ENCODE measurements around the gene CTNND2. TPM values are rescaled to one million over a fixed set of nuclear protein-coding genes. Genes with fewer than 3 reads are reported as not detected.

CTNND2 gene
- total and polyA plus RNA-seq, 10 of the 15 experiments (the other 5 are each of a cell fraction or from before 2014, with no cell fraction given), result 0.02 to 0.16 (median 0.04) TPM; not detected in 7

DNA sequence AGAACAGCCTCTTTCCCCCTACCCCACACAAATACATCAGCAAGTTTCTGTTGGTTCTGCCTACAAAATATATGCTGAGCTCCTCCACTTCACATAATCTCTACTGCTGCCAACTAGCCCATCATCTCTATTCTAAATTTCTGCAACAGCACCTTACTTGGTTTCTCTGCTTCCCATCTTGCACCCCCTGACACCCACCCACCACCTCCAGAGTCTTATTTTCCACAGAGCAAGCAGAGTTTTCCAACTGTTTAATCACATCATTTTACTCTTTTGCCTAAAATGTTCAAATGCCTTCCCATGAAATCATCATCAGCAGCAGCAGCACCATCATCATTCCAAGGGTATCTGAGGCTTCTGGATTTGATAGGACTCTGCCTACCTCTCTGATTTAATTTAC, 295.7 kb downstream of the CTNND2 start:
- H3K4me3 ChIP-seq, result no peak overlapping the region
- H3K36me3 ChIP-seq (ENCODE audit: control insufficient read depth in 2 of 2, insufficient read depth in 2 of 2, low read length in 1 of 2), result no peaks in the 10 kb centered on the region
- H3K79me2 ChIP-seq (ENCODE audit: control insufficient read depth, insufficient read depth, low read length), result no peaks in the 10 kb centered on the region
- no peaks in the 10 kb centered on the region for H3K27me3 ChIP-seq (replicated peaks in 1 of 2; ENCODE audit: control insufficient read depth in 2 of 2, insufficient read depth in 2 of 2, low read length in 1 of 2)
- POLR2A ChIA-PET, result no interaction called here
- H3K9me3 ChIP-seq (replicated peaks; ENCODE audit: control insufficient read depth, insufficient read depth, low read length), result no peaks in the 10 kb centered on the region
- no peak overlapping the region for H3K4me2 ChIP-seq (ENCODE audit: control insufficient read depth, insufficient read depth)
- H4K20me1 ChIP-seq (ENCODE audit: control insufficient read depth, insufficient read depth), result no peaks in the 10 kb centered on the region
- DNase-seq (ENCODE audit: low read depth, low spot score) (no peak), ATAC-seq (no peak), FAIRE-seq (no peak)
- SMC1A ChIA-PET (ENCODE audit: uncharacterized antibody, unreplicated experiment), result no interaction called here
- RAD21 ChIA-PET (ENCODE audit: unreplicated experiment), result no interaction called here
- no peak overlapping the region for H3K9ac ChIP-seq (ENCODE audit: control insufficient read depth, insufficient read depth, low read length)
- in situ Hi-C loops (cut with MboI), result no loop called here
- H3K4me1 ChIP-seq (ENCODE audit: control insufficient read depth, insufficient read depth, low read length), result no peaks in the 10 kb centered on the region
- CTCF ChIA-PET, result no interaction called here
- no TSS peak for BruUV-seq (replicated peaks)
- H3K27ac ChIP-seq (ENCODE audit: control insufficient read depth, insufficient read depth), result no peak overlapping the region
- intact Hi-C loops (cut with micrococcal nuclease; ENCODE audit: unreplicated experiment), result no loop called here
- H2AFZ ChIP-seq (ENCODE audit: control insufficient read depth, low read depth, low read length), result no peak overlapping the region
- TF ChIP-seq, protein P1, sequence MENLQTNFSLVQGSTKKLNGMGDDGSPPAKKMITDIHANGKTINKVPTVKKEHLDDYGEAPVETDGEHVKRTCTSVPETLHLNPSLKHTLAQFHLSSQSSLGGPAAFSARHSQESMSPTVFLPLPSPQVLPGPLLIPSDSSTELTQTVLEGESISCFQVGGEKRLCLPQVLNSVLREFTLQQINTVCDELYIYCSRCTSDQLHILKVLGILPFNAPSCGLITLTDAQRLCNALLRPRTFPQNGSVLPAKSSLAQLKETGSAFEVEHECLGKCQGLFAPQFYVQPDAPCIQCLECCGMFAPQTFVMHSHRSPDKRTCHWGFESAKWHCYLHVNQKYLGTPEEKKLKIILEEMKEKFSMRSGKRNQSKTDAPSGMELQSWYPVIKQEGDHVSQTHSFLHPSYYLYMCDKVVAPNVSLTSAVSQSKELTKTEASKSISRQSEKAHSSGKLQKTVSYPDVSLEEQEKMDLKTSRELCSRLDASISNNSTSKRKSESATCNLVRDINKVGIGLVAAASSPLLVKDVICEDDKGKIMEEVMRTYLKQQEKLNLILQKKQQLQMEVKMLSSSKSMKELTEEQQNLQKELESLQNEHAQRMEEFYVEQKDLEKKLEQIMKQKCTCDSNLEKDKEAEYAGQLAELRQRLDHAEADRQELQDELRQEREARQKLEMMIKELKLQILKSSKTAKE (IDR thresholded peaks at IDR 0.05; ENCODE audit: low read depth, poor library complexity, severe bottlenecking), result no peak
- TF ChIP-seq NFXL1 (IDR thresholded peaks at IDR 0.05; ENCODE audit: borderline replicate concordance) (no peak), STAT1 (conservative IDR thresholded peaks at IDR 0.05) (no peak)

DNA sequence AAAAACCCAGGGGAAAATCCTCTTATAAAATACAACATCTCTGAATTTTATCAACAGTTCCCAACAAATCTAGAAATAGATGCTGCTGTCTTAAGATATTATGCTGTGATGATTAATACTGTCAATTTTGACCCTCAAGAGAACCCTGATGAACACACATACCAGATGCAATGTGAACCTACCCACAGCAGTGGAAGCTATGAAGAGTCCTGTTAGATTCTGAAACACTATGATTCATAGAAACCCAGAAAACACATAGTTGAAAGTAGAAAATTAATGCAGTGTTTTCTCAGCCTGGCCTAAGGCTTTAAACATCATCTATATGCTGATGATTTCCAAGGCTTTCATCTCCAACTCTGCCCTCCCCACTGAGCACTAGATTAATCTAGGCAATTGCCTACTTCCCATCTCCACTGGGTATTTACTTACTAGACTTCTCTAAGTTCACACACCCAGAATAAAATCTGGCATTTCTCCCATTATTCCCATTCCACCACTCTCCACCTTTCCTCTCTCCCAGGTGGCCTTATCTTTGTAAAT, 296.2 kb downstream of the CTNND2 start:
- H3K36me3 ChIP-seq (ENCODE audit: control insufficient read depth in 2 of 2, insufficient read depth in 2 of 2, low read length in 1 of 2), result no peaks in the 10 kb centered on the region
- H3K4me2 ChIP-seq (ENCODE audit: control insufficient read depth, insufficient read depth), result no peak overlapping the region
- ATAC-seq, result no peak
- no peaks in the 10 kb centered on the region for H3K27me3 ChIP-seq (replicated peaks in 1 of 2; ENCODE audit: control insufficient read depth in 2 of 2, insufficient read depth in 2 of 2, low read length in 1 of 2)
- BruUV-seq (replicated peaks), result no TSS peak
- no peak overlapping the region for H2AFZ ChIP-seq (ENCODE audit: control insufficient read depth, low read depth, low read length)
- FAIRE-seq, result no peak
- TF ChIP-seq PML (IDR thresholded peaks at IDR 0.05; ENCODE audit: low read length), result no peak
- TF ChIP-seq RB1 (IDR thresholded peaks at IDR 0.05; ENCODE audit: borderline replicate concordance), result no peak
- SMC1A ChIA-PET (ENCODE audit: uncharacterized antibody, unreplicated experiment), result no interaction called here
- DNase-seq (ENCODE audit: low read depth, low spot score), result no peak
- in situ Hi-C loops (cut with MboI) (no loop called here), intact Hi-C loops (cut with micrococcal nuclease; ENCODE audit: unreplicated experiment) (no loop called here)
- RAD21 ChIA-PET (ENCODE audit: unreplicated experiment), result no interaction called here
- H3K9ac ChIP-seq (ENCODE audit: control insufficient read depth, insufficient read depth, low read length), result no peak overlapping the region
- H3K4me3 ChIP-seq, result no peak overlapping the region
- CTCF ChIA-PET, result no interaction called here
- no peak overlapping the region for H3K27ac ChIP-seq (ENCODE audit: control insufficient read depth, insufficient read depth)
- H3K4me1 ChIP-seq (ENCODE audit: control insufficient read depth, insufficient read depth, low read length), result no peaks in the 10 kb centered on the region
- no peaks in the 10 kb centered on the region for H3K9me3 ChIP-seq (replicated peaks; ENCODE audit: control insufficient read depth, insufficient read depth, low read length)
- POLR2A ChIA-PET, result no interaction called here
- no peaks in the 10 kb centered on the region for H3K79me2 ChIP-seq (ENCODE audit: control insufficient read depth, insufficient read depth, low read length)
- no peaks in the 10 kb centered on the region for H4K20me1 ChIP-seq (ENCODE audit: control insufficient read depth, insufficient read depth)

All from GM12878 (cell line).